ENCODE results near the gene PDK1.

PDK1 gene

DNA sequence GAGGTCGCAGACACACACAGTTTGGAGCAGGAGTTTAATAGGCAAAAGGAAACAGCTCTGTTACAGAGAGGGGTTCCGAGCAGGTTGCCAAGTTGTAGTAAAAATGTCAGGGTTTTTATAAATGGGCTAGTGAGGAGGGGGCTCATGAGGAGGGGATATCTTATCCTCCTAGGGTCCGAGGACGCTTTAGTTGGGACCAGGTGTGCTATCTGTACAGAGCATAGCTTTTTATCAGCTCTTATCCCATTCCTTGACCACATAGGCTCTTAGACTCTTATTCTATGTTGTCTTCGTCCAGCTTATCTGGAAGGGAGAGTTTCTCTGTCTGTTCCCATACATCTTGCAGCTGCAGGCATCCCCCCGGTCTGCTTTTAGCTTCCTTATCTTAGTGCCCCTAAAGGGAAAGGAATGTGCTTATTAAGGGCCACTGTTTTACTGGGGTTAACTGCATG is 44.7 kb downstream of the PDK1 start:
- no peak for DNase-seq

- DNase-seq: no peak
Observed at GRCh38 chr2:172606285-172606684, 50.4 kb downstream of the PDK1 start.

- DNase-seq: no peak
Observed at GRCh38 chr2:172607379-172607928, 51.6 kb downstream of the PDK1 start.

GRCh38 chr2:172609488-172609887 is 53.6 kb downstream of the PDK1 start:
- no peak for DNase-seq

DNA sequence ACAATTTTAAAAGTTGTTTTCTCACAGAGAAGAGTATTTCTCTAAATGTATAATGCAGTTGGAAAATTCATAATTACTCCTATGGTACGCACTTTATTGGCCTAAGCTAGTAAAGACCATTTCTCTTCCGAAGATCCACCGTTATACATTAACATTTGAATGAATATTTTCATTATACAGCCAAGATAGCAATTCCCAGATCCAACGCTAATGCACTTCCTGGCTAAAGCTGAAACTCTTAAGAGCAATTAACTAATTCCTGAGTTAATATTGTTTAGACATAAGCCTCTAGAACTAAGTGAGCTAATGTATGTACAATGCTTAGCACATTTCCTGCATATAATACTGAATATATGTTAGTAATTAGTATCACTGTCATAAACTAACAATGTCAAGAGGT is 56.2 kb downstream of the PDK1 start:
- DNase-seq: no peak

GRCh38 chr2:172613040-172613439 is 57.1 kb downstream of the PDK1 start:
- DNase-seq: no peak

GRCh38 chr2:172613615-172614231 is 57.8 kb downstream of the PDK1 start:
- DNase-seq: no peak

DNA sequence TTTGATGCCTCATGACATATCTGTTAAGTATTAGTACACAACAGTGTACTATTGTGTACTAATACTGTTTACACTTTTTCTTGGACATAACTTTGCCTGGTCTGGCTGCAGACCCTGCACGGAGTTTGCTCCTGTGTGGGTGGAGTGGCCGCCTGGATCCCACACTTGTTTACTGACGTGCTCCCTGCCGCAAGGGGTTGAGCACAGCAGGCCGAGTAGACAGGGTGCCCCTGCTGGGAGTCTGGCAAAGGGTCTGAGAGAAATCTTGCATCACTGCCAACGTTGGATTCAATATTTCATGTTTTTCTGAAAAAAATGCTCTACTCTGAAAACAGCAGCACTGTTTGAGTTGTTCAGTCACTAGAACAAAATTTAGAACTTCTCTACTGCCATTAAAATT is 59.0 kb downstream of the PDK1 start:
- DNase-seq: no peak

DNA sequence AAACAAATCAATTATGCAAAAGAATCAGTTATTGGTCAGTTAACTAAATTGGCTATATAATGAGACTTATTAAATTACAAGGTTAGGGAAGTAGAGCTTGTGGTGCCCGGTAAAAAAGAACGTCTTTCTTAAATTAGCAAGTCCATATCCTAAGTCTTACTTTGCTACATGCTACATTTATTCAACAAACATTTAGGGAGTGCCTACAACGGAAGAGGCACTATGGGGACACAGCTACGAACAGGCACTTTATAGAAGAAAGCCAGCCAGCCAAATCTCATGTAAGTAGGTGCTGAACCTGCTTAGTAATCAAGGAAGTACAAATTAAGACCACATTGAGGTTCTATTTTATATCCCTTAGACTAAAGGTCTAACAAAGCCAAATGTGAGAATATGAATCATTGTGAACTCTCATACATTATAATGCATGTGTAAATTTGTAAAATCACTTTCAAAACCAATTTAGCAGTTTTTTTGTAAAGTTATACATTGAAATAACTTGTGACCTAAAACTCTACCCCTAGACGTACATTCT is 59.9 kb downstream of the PDK1 start:
- no peak for DNase-seq

DNA sequence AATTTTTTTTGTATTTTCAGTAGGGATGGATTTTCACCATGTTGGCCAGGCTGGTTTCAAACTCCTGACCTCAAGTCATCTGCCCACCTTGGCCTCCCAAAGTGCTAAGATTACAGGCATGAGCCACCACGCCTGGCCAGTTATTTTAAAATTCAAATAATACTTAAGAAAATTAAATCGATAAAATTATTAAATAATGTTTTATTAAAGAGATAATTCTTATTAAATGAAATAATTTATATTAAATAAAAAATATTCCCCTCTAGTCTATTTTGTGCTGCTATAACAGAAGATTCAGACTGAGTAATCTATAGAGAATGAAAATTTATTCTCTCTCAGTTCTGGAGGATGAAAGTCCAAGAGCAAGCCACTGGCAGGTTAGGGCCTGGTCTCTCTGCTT is 61.2 kb downstream of the PDK1 start:
- DNase-seq: no peak

DNA sequence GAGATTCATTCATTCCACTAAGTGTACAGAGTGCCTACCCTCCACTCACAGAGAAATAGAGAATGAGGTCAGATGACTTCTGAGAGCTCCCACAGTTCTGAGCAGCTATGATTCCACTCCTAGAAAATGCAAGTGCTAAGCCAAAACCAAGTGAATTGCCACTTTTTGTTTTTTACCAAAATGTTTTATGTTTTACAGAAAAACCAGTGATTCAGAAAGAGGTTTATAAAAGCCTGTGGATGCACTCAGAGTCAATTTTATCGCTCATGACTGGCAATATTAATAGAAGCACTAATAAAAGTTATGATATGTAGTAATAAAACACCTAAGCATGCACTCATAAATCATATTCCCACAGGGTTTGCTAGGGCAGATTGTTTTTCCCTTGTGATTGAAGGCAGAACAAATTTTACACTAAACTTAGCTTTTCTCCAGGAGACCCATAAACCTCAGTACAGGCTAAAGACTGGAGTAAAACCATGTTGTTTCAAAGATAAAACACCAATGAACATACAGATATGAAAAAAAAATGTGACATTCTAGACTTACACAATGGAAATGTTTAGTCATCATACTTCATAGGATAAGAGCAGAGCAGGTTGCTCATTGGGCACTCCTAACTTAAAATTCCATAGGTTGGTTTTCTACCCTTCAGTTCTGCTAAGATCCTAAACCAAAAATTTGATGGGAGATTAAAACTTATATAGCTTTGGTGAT is 67.5 kb downstream of the PDK1 start:
- DNase-seq: no peak

DNA sequence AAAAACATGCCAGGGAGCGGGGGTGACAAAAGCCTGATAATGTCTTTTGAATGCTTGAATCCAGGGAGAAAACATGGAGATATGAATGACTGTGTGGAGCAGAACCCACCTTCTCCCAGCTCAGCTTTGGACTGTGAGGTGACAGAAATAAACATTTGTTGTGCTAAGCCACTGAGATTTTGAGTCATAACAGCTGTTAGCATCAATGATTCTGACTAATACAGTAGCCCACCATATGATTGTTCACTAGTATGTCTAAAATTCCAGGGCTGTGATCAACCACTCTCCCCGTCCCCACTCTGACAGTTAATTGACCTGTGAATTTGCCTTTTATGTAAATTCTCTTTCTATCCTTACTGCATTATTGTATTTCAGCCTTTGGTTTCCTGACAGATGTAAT is 69.1 kb downstream of the PDK1 start:
- no peak for DNase-seq

- no peak for DNase-seq
Observed at GRCh38 chr2:172627181-172627580, 71.3 kb downstream of the PDK1 start.

DNA sequence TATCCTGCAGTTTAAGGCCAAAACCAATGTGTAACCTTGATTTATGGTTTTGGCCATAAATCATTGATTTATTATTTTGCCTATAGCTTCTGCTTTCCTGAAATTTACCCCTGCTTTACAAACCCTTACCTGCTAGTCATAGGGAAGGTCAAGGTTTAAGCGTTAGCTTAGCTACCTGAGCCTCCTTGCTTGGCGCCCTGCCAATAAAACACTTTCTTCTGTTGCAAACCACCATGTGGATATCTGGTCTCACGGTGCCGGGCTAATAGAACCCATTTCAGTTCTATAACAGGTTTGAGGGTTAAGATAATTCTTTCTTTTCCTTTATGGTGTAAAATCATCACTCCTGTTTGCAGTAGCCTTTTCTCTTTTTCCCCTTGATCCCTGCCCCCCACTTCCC is 72.2 kb downstream of the PDK1 start:
- DNase-seq: no peak

DNA sequence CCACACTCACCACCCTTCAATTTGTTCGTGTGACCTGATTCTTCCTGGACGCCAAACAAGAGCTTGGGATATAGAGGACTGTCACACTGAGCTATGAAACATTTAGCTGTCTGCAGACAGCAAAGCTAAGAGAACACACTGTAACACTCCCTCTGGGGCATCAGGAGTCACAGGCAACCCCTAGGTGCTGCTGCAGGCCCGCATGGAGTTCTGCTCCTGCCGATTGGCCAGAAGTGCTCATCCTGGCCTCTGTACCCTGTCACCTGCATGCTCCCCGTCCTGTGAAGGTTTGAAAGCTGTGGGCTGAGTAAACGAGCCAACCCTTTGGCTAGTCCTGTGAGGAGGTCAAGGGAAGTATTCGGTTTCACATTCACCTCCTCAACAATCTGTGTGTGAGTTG is 73.7 kb downstream of the PDK1 start:
- no peak for DNase-seq

GRCh38 chr2:172630181-172630580 is 74.3 kb downstream of the PDK1 start:
- DNase-seq: no peak

GRCh38 chr2:172634477-172634876 is 78.6 kb downstream of the PDK1 start:
- DNase-seq: no peak

- no peak for DNase-seq
Observed at GRCh38 chr2:172635548-172635947, 79.7 kb downstream of the PDK1 start.

DNA sequence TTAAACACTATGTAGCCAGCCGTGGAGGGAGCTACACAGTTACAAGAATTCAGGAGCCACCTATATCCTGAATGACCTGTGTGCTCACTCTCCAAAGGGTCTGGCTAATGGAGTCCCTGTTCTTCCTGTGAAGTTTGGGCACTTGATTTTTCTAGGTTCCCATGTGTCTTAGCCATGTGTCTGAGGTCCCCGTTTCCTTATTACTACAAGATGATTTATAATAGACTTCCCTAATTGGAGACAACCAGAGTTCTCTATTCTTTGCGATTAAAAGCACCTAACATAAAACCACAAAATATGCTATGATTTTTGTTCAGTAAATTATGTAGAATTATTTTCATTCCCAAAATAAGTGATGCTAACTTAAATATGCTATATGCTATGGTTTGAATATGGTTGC is 83.4 kb downstream of the PDK1 start:
- DNase-seq: no peak

- no peak for DNase-seq
Observed at GRCh38 chr2:172639823-172640222, 83.9 kb downstream of the PDK1 start.

DNA sequence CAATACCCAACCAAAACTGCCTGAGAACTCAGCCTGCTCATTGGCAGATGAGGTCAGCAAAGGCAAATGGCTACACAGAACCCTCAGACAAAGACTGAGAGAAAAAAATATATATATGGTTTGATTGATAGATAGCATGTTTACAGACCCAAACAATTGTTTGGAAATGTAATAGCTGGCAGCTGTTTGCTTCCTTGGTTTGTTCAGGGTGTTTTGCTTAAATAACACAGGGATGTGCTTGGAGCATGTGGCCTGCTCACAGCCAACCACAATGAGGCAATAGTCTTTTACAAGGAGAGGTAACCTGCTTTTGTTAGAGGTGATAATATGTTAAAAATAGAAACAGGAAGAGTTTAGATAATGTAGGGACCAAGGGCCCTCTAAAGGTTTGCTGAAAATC is 84.5 kb downstream of the PDK1 start:
- no peak for DNase-seq

GRCh38 chr2:172642301-172643020 is 86.6 kb downstream of the PDK1 start:
- no peak for DNase-seq

- no peak for DNase-seq
Observed at GRCh38 chr2:172643142-172643541, 87.3 kb downstream of the PDK1 start.

DNA sequence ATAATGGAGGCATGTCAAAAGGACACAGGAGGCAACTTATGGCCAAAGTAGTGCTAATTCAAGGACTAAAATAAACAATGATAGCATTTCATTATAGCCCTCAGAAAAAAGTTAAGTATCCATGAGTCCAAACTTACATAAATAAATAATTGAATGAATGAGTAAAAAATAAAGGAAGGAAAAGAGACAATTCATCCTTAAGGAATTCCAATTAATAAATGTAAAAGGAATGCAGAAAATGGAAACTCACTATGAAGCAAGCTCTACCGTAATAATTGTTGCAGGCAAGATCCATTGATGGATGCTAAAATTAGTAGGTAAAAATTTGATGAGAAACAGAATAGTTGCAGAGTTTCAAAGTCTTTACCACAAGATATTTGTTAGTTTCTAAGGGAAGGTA is 91.5 kb downstream of the PDK1 start:
- DNase-seq: no peak

Measured in activated CD4-positive, alpha-beta T cell treated with anti-CD3 and anti-CD28 coated beads, Interleukin-2, amount 50 U/mL, for 4 hours (primary cell).